Trophoblast cell (in vitro differentiated cells and primary cell): Measurements from ENCODE around the gene CHIA.

Experiments
- DNase-seq, 2 donors: peaks; one replicate each; pipeline ENCODE4 v3.0.0-alpha.2; 2016
- H2AFZ ChIP-seq: 2 replicates; pipeline ENCODE4 v1.6.1; 2013; ENCODE audit warnings: low read length, moderate library complexity, mild to moderate bottlenecking; ENCODE audit not compliant: insufficient read depth, poor library complexity
- H2AK5ac ChIP-seq: 2 replicates; pipeline ENCODE4 v1.6.1; 2013; ENCODE audit warnings: mild to moderate bottlenecking, low read length
- H2BK120ac ChIP-seq: 2 replicates; pipeline ENCODE4 v1.6.1; 2013; ENCODE audit warnings: low read length, mild to moderate bottlenecking, moderate library complexity; ENCODE audit not compliant: insufficient read depth, poor library complexity
- H2BK12ac ChIP-seq: 2 replicates; pipeline ENCODE4 v1.6.1; 2013; ENCODE audit warnings: mild to moderate bottlenecking, low read length, moderate library complexity
- H2BK5ac ChIP-seq: 2 replicates; pipeline ENCODE4 v1.6.1; 2013; ENCODE audit warnings: low read length, low read depth, moderate library complexity, mild to moderate bottlenecking; ENCODE audit not compliant: poor library complexity
- H3K14ac ChIP-seq: 2 replicates; pipeline ENCODE4 v1.6.1; 2013; ENCODE audit warnings: mild to moderate bottlenecking, low read length
- H3K18ac ChIP-seq: 2 replicates; pipeline ENCODE4 v1.6.1; 2013; ENCODE audit warnings: mild to moderate bottlenecking, low read length
- H3K23ac ChIP-seq: 2 replicates; pipeline ENCODE4 v1.6.1; 2013; ENCODE audit warnings: low read length
- H3K27ac ChIP-seq: 2 replicates; pipeline ENCODE4 v1.5.1; 2013; ENCODE audit warnings: low read depth, mild to moderate bottlenecking, inconsistent platforms, low read length, moderate library complexity
- H3K27me3 ChIP-seq: 2 replicates; pipeline ENCODE4 v1.6.1; 2013; ENCODE audit warnings: inconsistent platforms, mild to moderate bottlenecking, low read length, moderate library complexity; ENCODE audit not compliant: insufficient read depth
- H3K36me3 ChIP-seq, 2 experiments: 1 replicate in 1 of 2; 2 replicates in 1 of 2; pipeline ENCODE4 v1.6.1; 2013; ENCODE audit warnings: low read length in 2 of 2, mild to moderate bottlenecking in 2 of 2, moderate library complexity in 1 of 2; ENCODE audit not compliant: insufficient read depth in 2 of 2, control insufficient read depth in 1 of 2
- H3K4ac ChIP-seq: 2 replicates; pipeline ENCODE4 v1.6.1; 2013; ENCODE audit warnings: low read depth, mild to moderate bottlenecking, low read length, moderate library complexity
- H3K4me1 ChIP-seq, 2 experiments: 1 replicate in 1 of 2; 2 replicates in 1 of 2; pipeline ENCODE4 v1.6.1; 2013; ENCODE audit warnings: low read length in 2 of 2, mild to moderate bottlenecking in 2 of 2, moderate library complexity in 1 of 2; ENCODE audit not compliant: insufficient read depth in 2 of 2, control insufficient read depth in 1 of 2
- H3K4me2 ChIP-seq: 2 replicates; pipeline ENCODE4 v1.6.1; 2013; ENCODE audit warnings: inconsistent platforms, mild to moderate bottlenecking, low read length, moderate library complexity
- H3K4me3 ChIP-seq: 2 replicates; pipeline ENCODE4 v1.5.1; 2013; ENCODE audit warnings: mild to moderate bottlenecking, low read depth, low read length, inconsistent platforms
- H3K79me1 ChIP-seq: one replicate; pipeline ENCODE4 v1.6.1; 2013; ENCODE audit warnings: low read length
- H3K79me2 ChIP-seq: 2 replicates; pipeline ENCODE4 v1.6.1; 2013; ENCODE audit warnings: low read length, mild to moderate bottlenecking; ENCODE audit not compliant: control insufficient read depth, insufficient read depth, poor library complexity
- H3K9ac ChIP-seq: 2 replicates; pipeline ENCODE4 v1.6.1; 2013; ENCODE audit warnings: mild to moderate bottlenecking, low read length
- H3K9me3 ChIP-seq: 2 replicates; pipeline ENCODE4 v1.6.1; 2013; ENCODE audit warnings: low read depth, mild to moderate bottlenecking, control low read depth, inconsistent platforms, low read length; ENCODE audit not compliant: insufficient read depth
- H4K12ac ChIP-seq: 2 replicates; pipeline ENCODE4 v1.6.1; 2013; ENCODE audit warnings: low read depth, mild to moderate bottlenecking, low read length, moderate library complexity
- H4K8ac ChIP-seq: 2 replicates; pipeline ENCODE4 v1.6.1; 2013; ENCODE audit warnings: low read depth, mild to moderate bottlenecking, low read length, moderate library complexity
- H4K91ac ChIP-seq: one replicate; pipeline ENCODE4 v1.6.1; 2013; ENCODE audit warnings: low read depth, mild to moderate bottlenecking, low read length, moderate library complexity
- WGBS: extraction: QIAGEN DNeasy Blood & Tissue Kit; methylation state at CpG from one replicate; pipeline ENCODE4 v1.1.7; 2013; ENCODE audit warnings: missing lambda C conversion rate; ENCODE audit not compliant: insufficient read length, insufficient coverage; ENCODE audit errors: extremely low coverage; 5-methylcytosine and 5-hydroxymethylcytosine counted together

Gene CHIA

DNA sequence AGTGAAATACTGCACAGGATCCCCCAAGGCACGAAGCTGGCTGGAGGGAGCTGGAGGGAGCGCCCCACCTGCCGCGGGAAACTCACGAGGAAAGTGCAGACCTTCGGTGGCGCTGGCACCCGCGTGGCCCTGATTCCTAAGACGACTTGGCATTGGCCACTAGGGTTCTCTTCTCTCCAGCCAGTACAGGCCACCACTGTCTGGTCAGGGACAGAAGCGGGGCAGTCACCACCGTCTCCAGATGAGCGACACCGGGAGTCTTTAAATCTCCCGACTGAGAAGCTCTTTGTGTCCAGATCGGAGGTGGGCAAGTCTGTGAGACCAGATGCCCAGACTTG lies 19.2 kb upstream of the CHIA start:
- Histone ChIP-seq H3K27me3 (no peaks in the 10 kb centered on the region), H4K12ac (no peak overlapping the region), H2AFZ (no peak overlapping the region), H3K79me1 (no peaks in the 10 kb centered on the region), H3K4me3 (no peak overlapping the region), H3K9me3 (no peaks in the 10 kb centered on the region), H2BK12ac (no peak overlapping the region), H2BK120ac (no peak overlapping the region), H3K18ac (no peak overlapping the region), H4K91ac (no peak overlapping the region), H2AK5ac (no peak overlapping the region), H3K14ac (no peak overlapping the region), H3K27ac (no peak overlapping the region), H3K4ac (no peak overlapping the region), H3K79me2 (no peaks in the 10 kb centered on the region), H3K23ac (no peak overlapping the region), H2BK5ac (no peak overlapping the region), H3K4me2 (no peak overlapping the region), H3K9ac (no peak overlapping the region), H3K36me3 (no peaks in the 10 kb centered on the region), H3K4me1 (no peaks in the 10 kb centered on the region), H4K8ac (no peak overlapping the region)
- no peak for DNase-seq
- no CpG with 5 or more reads among the region's 16 CpGs for WGBS

DNA sequence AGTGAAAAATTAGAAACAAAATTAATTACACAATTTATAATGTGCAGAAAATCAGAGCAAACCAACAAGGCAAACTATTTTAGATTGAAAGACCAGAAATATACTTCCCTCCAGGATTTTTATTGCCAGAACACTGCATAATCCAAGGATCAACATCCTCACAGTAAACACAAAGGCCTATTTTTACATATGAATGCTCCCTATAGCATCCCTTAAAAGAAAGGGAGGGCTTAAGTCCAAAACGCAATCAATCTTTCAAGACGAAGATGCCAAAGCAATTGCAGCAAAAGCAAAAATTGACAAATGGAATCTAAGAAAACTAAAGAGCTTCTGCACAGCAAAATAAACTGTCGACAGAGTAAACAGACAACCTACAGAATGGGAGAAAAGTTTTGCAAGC lies 18.6 kb upstream of the CHIA start:
- Histone ChIP-seq H3K9ac (no peak overlapping the region), H3K27me3 (no peaks in the 10 kb centered on the region), H2BK5ac (no peak overlapping the region), H3K4ac (no peak overlapping the region), H4K8ac (no peak overlapping the region), H2BK120ac (no peak overlapping the region), H2AK5ac (no peak overlapping the region), H3K14ac (no peak overlapping the region), H3K4me3 (no peak overlapping the region), H4K91ac (no peak overlapping the region), H3K23ac (no peak overlapping the region), H3K79me1 (no peaks in the 10 kb centered on the region), H3K27ac (no peak overlapping the region), H2BK12ac (no peak overlapping the region), H2AFZ (no peak overlapping the region), H3K18ac (no peak overlapping the region), H3K4me1 (no peaks in the 10 kb centered on the region), H4K12ac (no peak overlapping the region), H3K36me3 (no peaks in the 10 kb centered on the region), H3K4me2 (no peak overlapping the region), H3K79me2 (no peaks in the 10 kb centered on the region), H3K9me3 (no peaks in the 10 kb centered on the region)
- DNase-seq, result no peak
- no CpG with 5 or more reads among the region's 3 CpGs for WGBS

DNA sequence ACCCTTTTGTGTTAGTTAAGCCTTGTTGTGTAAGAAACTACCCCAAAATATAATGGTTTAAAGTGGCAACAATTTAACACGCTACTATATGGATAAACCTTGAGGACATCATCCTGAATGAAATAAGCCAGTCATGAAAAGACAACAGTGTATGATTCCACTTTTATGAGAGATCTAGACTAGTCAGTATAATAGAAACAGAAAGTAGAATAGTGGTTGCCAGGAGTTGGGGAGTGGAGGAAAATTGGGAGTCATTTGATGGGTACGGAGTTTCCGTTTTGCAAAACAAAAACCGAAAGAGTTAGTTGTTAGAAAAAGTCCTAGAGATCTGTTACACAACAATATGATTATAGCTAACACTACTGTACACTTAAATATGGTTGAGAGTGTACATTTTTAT lies 16.0 kb upstream of the CHIA start:
- Histone ChIP-seq H2BK5ac (no peak overlapping the region), H3K36me3 (no peaks in the 10 kb centered on the region), H2AFZ (no peak overlapping the region), H3K9me3 (no peaks in the 10 kb centered on the region), H3K4me3 (no peak overlapping the region), H3K23ac (no peak overlapping the region), H3K18ac (no peak overlapping the region), H3K27me3 (no peaks in the 10 kb centered on the region), H2BK120ac (no peak overlapping the region), H3K4me2 (no peak overlapping the region), H3K9ac (no peak overlapping the region), H3K27ac (no peak overlapping the region), H3K79me2 (no peaks in the 10 kb centered on the region), H2BK12ac (no peak overlapping the region), H4K12ac (no peak overlapping the region), H3K4ac (no peak overlapping the region), H3K79me1 (no peaks in the 10 kb centered on the region), H3K14ac (no peak overlapping the region), H4K8ac (no peak overlapping the region), H3K4me1 (no peaks in the 10 kb centered on the region), H2AK5ac (no peak overlapping the region), H4K91ac (no peak overlapping the region)
- no CpG with 5 or more reads among the region's 4 CpGs for WGBS
- DNase-seq, result no peak

DNA sequence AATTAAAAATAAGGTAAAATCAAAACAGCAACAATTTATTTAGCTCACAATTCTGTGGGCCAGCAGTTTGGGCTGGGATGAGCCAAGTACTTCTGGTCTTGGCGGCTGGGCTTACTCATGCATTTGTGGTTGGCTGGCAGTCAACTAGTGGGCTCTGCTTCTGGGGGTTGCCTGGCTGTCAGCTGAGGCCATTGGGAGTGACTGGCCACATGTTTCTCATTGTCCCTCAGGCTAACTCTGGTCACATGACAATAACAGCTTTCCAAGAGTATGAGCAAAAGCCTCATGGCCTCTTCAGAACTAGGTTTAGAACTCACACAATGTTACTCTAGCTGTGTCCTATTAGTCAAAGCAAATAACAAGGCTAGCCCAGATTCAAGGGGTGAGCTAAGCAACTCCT lies 15.6 kb upstream of the CHIA start:
- Histone ChIP-seq H4K91ac (no peak overlapping the region), H2AK5ac (no peak overlapping the region), H3K4ac (no peak overlapping the region), H3K9me3 (no peaks in the 10 kb centered on the region), H3K79me2 (no peaks in the 10 kb centered on the region), H2BK120ac (no peak overlapping the region), H3K4me2 (no peak overlapping the region), H3K27me3 (no peaks in the 10 kb centered on the region), H3K79me1 (no peaks in the 10 kb centered on the region), H2AFZ (no peak overlapping the region), H3K9ac (no peak overlapping the region), H3K36me3 (no peaks in the 10 kb centered on the region), H3K23ac (no peak overlapping the region), H3K18ac (no peak overlapping the region), H2BK12ac (no peak overlapping the region), H4K8ac (no peak overlapping the region), H3K4me3 (no peak overlapping the region), H3K14ac (no peak overlapping the region), H4K12ac (no peak overlapping the region), H3K4me1 (no peaks in the 10 kb centered on the region), H3K27ac (no peak overlapping the region), H2BK5ac (no peak overlapping the region)
- DNase-seq, result peak in 1 of 2 donors; percentile 28
- WGBS, result no CpG with 5 or more reads among the region's 1 CpG
